Left cardiac atrium (tissue), 4 donors: ENCODE results near the gene TBX3. TPM values are rescaled to one million over a fixed set of nuclear protein-coding genes. Genes with fewer than 3 reads are reported as not detected.

Experiments used
- ATAC-seq, 2 donors: fragments of 200-7000 bp; cut with Tn5 transposase; one replicate each; pipeline ENCODE4 v1.9.1; 2020; ENCODE audit warnings: mild to moderate bottlenecking in 2 of 2, moderate library complexity in 2 of 2
- DNase-seq: peaks from one replicate; pipeline ENCODE4 v3.0.0-alpha.2; 2020
- intact Hi-C, 2 donors: fragments of 100-400 bp; cut with DNase I; formaldehyde crosslinking; loops; one replicate each; pipeline versions ENCODE4 v1.14.1 to v1.15.1; 2022 to 2023
- total RNA-seq, 2 donors: library from RNA; stranded (reverse); fragmentation: NEBNext Ultra II Directional; extraction: Animal tissue kit (Norgen Biotek cat#: 25700); gene quantifications; one replicate each; pipeline ENCODE4 v1.2.1, GENCODE V29; 2021
- donor health status: DM: no; HTN: yes; CAD: no.
- donor health status: DM: no; HTN: yes; CAD: no; lungs with severe emphysema.
- donor health status: DM: yes; HTN: yes; CAD: no.
- donor health status: Dilated cardiomyopathy.

TBX3 gene
- total RNA-seq, 2 donors from 2014 or later: 7.7 to 14.3 TPM

- DNase-seq (no peak), ATAC-seq (no peak)
- intact Hi-C loops: no loop called here
Measured at GRCh38 chr12:114672817-114673168, 11.2 kb downstream of the TBX3 start.

GRCh38 chr12:114671443-114672411 is 12.2 kb downstream of the TBX3 start:
- intact Hi-C loops: no loop called here
- no peak for ATAC-seq

GRCh38 chr12:114671066-114671442 is 12.9 kb downstream of the TBX3 start:
- intact Hi-C loops: no loop called here
- DNase-seq: no peak
- no peak for ATAC-seq

More at GRCh38 chr12:114671443-114672411, 12.2 kb downstream of the TBX3 start:
- DNase-seq: no peak

GRCh38 chr12:114670291-114670980 is 13.5 kb downstream of the TBX3 start:
- intact Hi-C loops: no loop called here
- DNase-seq (no peak), ATAC-seq (no peak)

- ATAC-seq (no peak), DNase-seq (no peak)
- intact Hi-C loops: loop anchor here in 1 of 2 donors (2.0 kb wide), 1 partner anchor 1085 kb away; no protein-coding TSS in a partner anchor
Measured at GRCh38 chr12:114669401-114670290, 14.3 kb downstream of the TBX3 start.

GRCh38 chr12:114668886-114669288 is 15.1 kb downstream of the TBX3 start:
- DNase-seq: no peak
- intact Hi-C loops: loop anchor here in 1 of 2 donors (2.0 kb wide), 1 partner anchor 1086 kb away; no protein-coding TSS in a partner anchor
- no peak for ATAC-seq

GRCh38 chr12:114668151-114668885 is 15.7 kb downstream of the TBX3 start:
- ATAC-seq (peak; percentile 89), DNase-seq (peak; percentile 77)
- intact Hi-C loops: loop anchor here in 1 of 2 donors (2.0 kb wide), 1 partner anchor 1086 kb away; no protein-coding TSS in a partner anchor

GRCh38 chr12:114667669-114668150 is 16.3 kb downstream of the TBX3 start:
- intact Hi-C loops: loop anchor here in 1 of 2 donors (2.0 kb wide), 1 partner anchor 1087 kb away; no protein-coding TSS in a partner anchor
- ATAC-seq: no peak

GRCh38 chr12:114666746-114667668 is 17.0 kb downstream of the TBX3 start:
- DNase-seq (no peak), ATAC-seq (no peak)
- intact Hi-C loops: no loop called here

More at GRCh38 chr12:114667669-114668150, 16.3 kb downstream of the TBX3 start:
- no peak for DNase-seq

GRCh38 chr12:114665411-114666260 is 18.3 kb downstream of the TBX3 start:
- DNase-seq (no peak), ATAC-seq (no peak)
- intact Hi-C loops: loop anchor here in 1 of 2 donors (2.0 kb wide), 1 partner anchor 1085 kb away; no protein-coding TSS in a partner anchor

- ATAC-seq (no peak), DNase-seq (no peak)
- intact Hi-C loops: loop anchor here in 1 of 2 donors (2.0 kb wide), 1 partner anchor 1086 kb away; no protein-coding TSS in a partner anchor
Measured at GRCh38 chr12:114664651-114665320, 19.2 kb downstream of the TBX3 start.

GRCh38 chr12:114662512-114663177 is 21.3 kb downstream of the TBX3 start:
- intact Hi-C loops: loop anchor here (1.0 to 2.0 kb wide), 3 partner anchors 1091 to 1255 kb away; no protein-coding TSS in a partner anchor
- peak; percentile 76 for DNase-seq
- ATAC-seq: peak; percentile 67 to 71

- no peak for DNase-seq
- ATAC-seq: no peak
- intact Hi-C loops: no loop called here
Measured at GRCh38 chr12:114661245-114661644, 22.7 kb downstream of the TBX3 start.

GRCh38 chr12:114659084-114659483 is 24.9 kb downstream of the TBX3 start:
- intact Hi-C loops: no loop called here
- no peak for DNase-seq
- no peak for ATAC-seq

- ATAC-seq (no peak), DNase-seq (no peak)
- intact Hi-C loops: no loop called here
Measured at GRCh38 chr12:114658002-114658441, 26.0 kb downstream of the TBX3 start.
